Testis (tissue), 3 donors: ENCODE measurements around the gene SHB. TPM values are rescaled to one million over a fixed set of nuclear protein-coding genes. Genes with fewer than 3 reads are reported as not detected.

Experiments
- DNase-seq: peaks from one replicate; pipeline ENCODE4 v3.0.0-alpha.2; 2019
- H3K27ac ChIP-seq, 2 donors: fragments of 200-600 bp; sonication (generic); one replicate each; pipeline ENCODE4 v1.5.1; 2019
- H3K27me3 ChIP-seq: fragments of 200-600 bp; sonication (generic); one replicate; pipeline ENCODE4 v1.5.1; 2019
- H3K36me3 ChIP-seq: fragments of 200-600 bp; sonication (generic); one replicate; pipeline ENCODE4 v1.5.1; 2017; ENCODE audit warnings: low read depth; ENCODE audit errors: missing control alignments
- H3K4me1 ChIP-seq: fragments of 200-600 bp; sonication (generic); one replicate; pipeline ENCODE4 v1.5.1; 2019
- H3K4me3 ChIP-seq, 2 donors: fragments of 200-600 bp; sonication (generic); one replicate each; pipeline ENCODE4 v1.5.1; 2017 to 2019
- H3K9me3 ChIP-seq: fragments of 200-600 bp; sonication (generic); one replicate; pipeline ENCODE4 v1.5.1; 2017
- CTCF ChIP-seq, 3 experiments: fragments of 450-650 bp in 2 of 3; fragments of 200-600 bp in 1 of 3; sonication (generic) in 1 of 3; IDR thresholded peaks; one replicate each; pipeline ENCODE4 v1.5.1; 2016 to 2019; ENCODE audit warnings: antibody characterized with exemption in 3 of 3, mild to moderate bottlenecking in 2 of 3, moderate library complexity in 1 of 3
- POLR2A ChIP-seq: fragments of 450-650 bp; IDR thresholded peaks from one replicate; pipeline ENCODE4 v1.6.1; 2017; ENCODE audit warnings: antibody characterized with exemption, mild to moderate bottlenecking, moderate library complexity
- WGBS, 2 donors: methylation state at CpG; one replicate each; pipeline ENCODE4 v1.1.5; 2018; 5-methylcytosine and 5-hydroxymethylcytosine counted together
- intact Hi-C: fragments of 100-400 bp; cut with DNase I; formaldehyde crosslinking; loops from one replicate; pipeline ENCODE4 v1.15.1; 2023; ENCODE audit warnings: low total_unique reads
- polyA plus RNA-seq: library from polyadenylated mRNA; stranded (reverse); fragments of 350-450 nt; fragmentation: Illumina TruSeq; extraction: RNeasy Lipid Tissue Mini Kit (QIAGEN cat#74804); gene quantifications from one replicate; pipeline ENCODE4 v1.2.3, GENCODE V29; 2014; ENCODE audit warnings: low read depth, low replicate concordance; ENCODE audit not compliant: insufficient read depth
- total RNA-seq, 2 donors: library from RNA; depleted of rRNA; stranded (reverse); fragments of >200 nt; gene quantifications; one replicate each; pipeline ENCODE4 v1.2.3, GENCODE V29; 2016

The SHB gene
- total and polyA plus RNA-seq, 3 donors from 2014 or later = 8.6 to 22.3 (median 21.2) TPM

DNA sequence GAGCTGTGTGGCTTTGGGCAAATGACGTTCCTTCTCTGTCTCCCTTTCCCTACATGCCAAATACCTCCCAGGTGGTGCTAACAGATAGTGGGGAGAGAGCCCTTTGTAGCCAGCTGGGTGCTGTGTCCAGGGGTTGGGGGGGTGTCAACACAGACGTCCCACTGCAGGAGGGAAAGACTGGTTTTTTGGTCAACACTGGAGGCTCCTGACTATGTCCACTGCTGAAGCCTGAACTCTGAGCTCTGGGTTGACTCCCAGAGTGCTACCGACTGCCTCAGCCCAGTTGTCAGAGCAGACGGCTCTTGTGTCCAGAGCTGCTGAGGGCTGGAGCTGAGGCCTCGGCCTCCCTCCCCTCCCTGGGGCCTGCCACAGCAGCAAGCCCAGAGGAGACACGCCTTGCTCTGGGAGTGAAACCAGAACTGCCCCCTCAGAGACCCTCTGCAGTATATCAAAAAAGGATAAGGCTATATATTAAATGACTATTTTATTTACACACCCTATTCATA lies 150.3 kb downstream of the SHB start:
- intact Hi-C loops = loop anchor here (10.0 kb wide), 1 partner anchor 146 kb away; the partner anchor contains the start of gene SHB
- no peak for DNase-seq
- Histone ChIP-seq H3K9me3 (no peaks in the 10 kb centered on the region), H3K27ac (no peak overlapping the region), H3K4me1 (peaks cover 5% of the 10 kb centered on the region), H3K36me3 (no peaks in the 10 kb centered on the region), H3K27me3 (no peaks in the 10 kb centered on the region), H3K4me3 (no peak overlapping the region)
- 78 to 89% methylated on average over 4 to 6 of the region's 6 CpGs for WGBS, 2 donors
- no peak for TF ChIP-seq POLR2A
- no peak for TF ChIP-seq CTCF (IDR thresholded peaks at IDR 0.05)

DNA sequence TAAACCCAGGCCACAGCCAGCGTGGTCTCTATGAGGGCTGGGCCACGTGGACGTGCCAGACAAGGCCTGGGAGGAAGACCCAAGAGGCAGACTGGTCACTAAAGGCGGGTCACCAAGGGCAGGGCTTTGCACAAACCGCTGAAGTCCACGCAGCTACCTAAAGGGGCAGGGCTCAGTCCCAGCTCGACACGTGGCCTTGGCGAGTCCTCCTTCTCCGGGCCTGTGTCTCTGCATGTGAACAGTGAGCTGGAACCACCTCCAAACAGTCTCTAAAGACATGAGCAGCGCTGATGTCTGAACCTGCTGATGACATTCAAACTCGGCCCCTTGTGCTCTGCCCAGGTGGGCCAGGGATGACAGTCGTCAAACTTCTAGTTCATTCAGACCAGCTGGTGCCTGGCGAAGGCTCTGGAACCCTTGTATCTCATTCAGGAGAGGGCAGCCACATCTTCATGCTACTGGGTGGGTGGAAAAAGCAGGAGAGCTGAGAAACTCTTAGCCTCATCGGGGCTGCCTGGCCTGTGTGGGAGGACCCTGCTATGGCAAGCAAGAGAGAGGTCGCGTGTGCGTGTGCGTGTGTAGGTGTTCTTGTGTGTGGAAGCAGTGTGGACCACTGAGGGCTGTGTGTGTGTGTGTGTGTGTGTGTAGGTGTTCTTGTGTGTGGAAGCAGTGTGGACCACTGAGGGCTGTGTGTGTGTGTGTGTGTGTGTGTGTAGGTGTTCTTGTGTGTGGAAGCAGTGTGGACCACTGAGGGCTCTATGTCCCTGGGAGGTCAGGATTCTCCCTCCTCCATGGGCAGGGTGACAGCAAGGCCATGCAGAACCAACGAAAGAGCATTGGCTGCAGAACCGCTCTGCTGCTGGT lies 151.0 kb downstream of the SHB start:
- Histone ChIP-seq H3K27ac (no peak overlapping the region), H3K4me3 (no peak overlapping the region), H3K27me3 (no peaks in the 10 kb centered on the region), H3K4me1 (peaks cover 5% of the 10 kb centered on the region), H3K36me3 (no peaks in the 10 kb centered on the region), H3K9me3 (no peaks in the 10 kb centered on the region)
- 73 to 76% methylated on average over 10 to 21 of the region's 21 CpGs for WGBS, 2 donors
- intact Hi-C loops = loop anchor here (10.0 kb wide), 1 partner anchor 147 kb away; the partner anchor contains the start of gene SHB
- TF ChIP-seq POLR2A (no peak), CTCF (IDR thresholded peaks at IDR 0.05) (no peak)
- no peak for DNase-seq

DNA sequence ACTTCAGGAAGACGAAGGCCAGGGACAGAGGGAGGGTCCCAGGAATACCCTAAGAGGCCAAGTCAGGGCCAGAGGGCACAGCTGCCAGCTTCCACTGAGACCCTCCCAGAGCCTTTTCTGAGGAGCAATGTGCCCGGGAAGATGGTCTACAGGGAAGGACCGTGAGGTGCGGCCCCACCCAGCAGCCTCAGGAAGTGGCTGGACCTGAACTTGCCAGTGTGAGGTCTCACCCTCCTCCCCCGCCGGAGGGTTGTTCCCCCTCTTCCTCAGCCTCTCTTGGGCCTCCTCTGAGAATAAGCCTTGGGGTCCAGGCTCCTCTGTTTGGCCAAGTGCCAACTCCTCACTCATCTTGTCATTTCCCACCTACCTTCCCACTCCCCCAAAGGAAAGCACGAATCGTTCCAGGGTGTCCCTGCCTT lies 151.7 kb downstream of the SHB start:
- Histone ChIP-seq H3K4me1 (peaks cover 5% of the 10 kb centered on the region), H3K27me3 (no peaks in the 10 kb centered on the region), H3K4me3 (no peak overlapping the region), H3K9me3 (no peaks in the 10 kb centered on the region), H3K27ac (peak overlapping the region in 1 of 2 donors; percentile 44), H3K36me3 (no peaks in the 10 kb centered on the region)
- intact Hi-C loops = loop anchor here (10.0 kb wide), 1 partner anchor 147 kb away; the partner anchor contains the start of gene SHB
- WGBS, 2 donors = 57 to 58% methylated on average over 6 to 8 of the region's 8 CpGs
- no peak for TF ChIP-seq POLR2A
- no peak for TF ChIP-seq CTCF (IDR thresholded peaks at IDR 0.05)
- no peak for DNase-seq

- H3K4me3 ChIP-seq = no peak overlapping the region
- TF ChIP-seq POLR2A = no peak
- no peak for TF ChIP-seq CTCF (IDR thresholded peaks at IDR 0.05)
- 72 to 75% methylated on average over 18 of the region's 18 CpGs for WGBS, 2 donors
- intact Hi-C loops = loop anchor here (10.0 kb wide), 1 partner anchor 148 kb away; the partner anchor contains the start of gene SHB
- no peaks in the 10 kb centered on the region for H3K27me3 ChIP-seq
- H3K27ac ChIP-seq = peak overlapping the region in 1 of 2 donors; percentile 44
- no peaks in the 10 kb centered on the region for H3K36me3 ChIP-seq
- DNase-seq = peak; percentile 24
- H3K4me1 ChIP-seq = peaks cover 5% of the 10 kb centered on the region
- H3K9me3 ChIP-seq = no peaks in the 10 kb centered on the region
Observed at GRCh38 chr9:37916471-37917312, 152.3 kb downstream of the SHB start.
